ENCODE results near the gene UNC5CL.
"Not testable (repeated sequence)": the region's sequence is repeated elsewhere in the genome, so short reads cannot be mapped to it uniquely, and the experiment has no call there.

UNC5CL gene

GRCh38 chr6:41021832-41022231 is 17.2 kb downstream of the UNC5CL start:
- no peak overlapping the region for H3K27ac ChIP-seq

GRCh38 chr6:41017663-41018062 is 21.4 kb downstream of the UNC5CL start:
- no peak overlapping the region for H3K4me2 ChIP-seq (ENCODE audit: low read length)
- H3K27me3 ChIP-seq (ENCODE audit: control insufficient read depth, insufficient read depth, low read length) = no peaks in the 10 kb centered on the region
- H3K4me3 ChIP-seq (ENCODE audit: low read depth, low read length) = no peak overlapping the region
- no peaks in the 10 kb centered on the region for H3K9me3 ChIP-seq (ENCODE audit: control insufficient read depth, low read length)
- peaks cover 8% of the 10 kb centered on the region for H3K4me1 ChIP-seq
- no peaks in the 10 kb centered on the region for H3K36me3 ChIP-seq (ENCODE audit: control insufficient read depth, insufficient read depth, low read length)
- no peak overlapping the region for H3K9ac ChIP-seq
- H3K79me2 ChIP-seq = no peaks in the 10 kb centered on the region
- TF ChIP-seq, protein P1, sequence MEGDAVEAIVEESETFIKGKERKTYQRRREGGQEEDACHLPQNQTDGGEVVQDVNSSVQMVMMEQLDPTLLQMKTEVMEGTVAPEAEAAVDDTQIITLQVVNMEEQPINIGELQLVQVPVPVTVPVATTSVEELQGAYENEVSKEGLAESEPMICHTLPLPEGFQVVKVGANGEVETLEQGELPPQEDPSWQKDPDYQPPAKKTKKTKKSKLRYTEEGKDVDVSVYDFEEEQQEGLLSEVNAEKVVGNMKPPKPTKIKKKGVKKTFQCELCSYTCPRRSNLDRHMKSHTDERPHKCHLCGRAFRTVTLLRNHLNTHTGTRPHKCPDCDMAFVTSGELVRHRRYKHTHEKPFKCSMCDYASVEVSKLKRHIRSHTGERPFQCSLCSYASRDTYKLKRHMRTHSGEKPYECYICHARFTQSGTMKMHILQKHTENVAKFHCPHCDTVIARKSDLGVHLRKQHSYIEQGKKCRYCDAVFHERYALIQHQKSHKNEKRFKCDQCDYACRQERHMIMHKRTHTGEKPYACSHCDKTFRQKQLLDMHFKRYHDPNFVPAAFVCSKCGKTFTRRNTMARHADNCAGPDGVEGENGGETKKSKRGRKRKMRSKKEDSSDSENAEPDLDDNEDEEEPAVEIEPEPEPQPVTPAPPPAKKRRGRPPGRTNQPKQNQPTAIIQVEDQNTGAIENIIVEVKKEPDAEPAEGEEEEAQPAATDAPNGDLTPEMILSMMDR (IDR thresholded peaks at IDR 0.05) = no peak
- no peak overlapping the region for H2AFZ ChIP-seq
- no peak overlapping the region for H3K27ac ChIP-seq

More at GRCh38 chr6:41021832-41022231, 17.2 kb downstream of the UNC5CL start:
- H3K4me3 ChIP-seq (ENCODE audit: low read depth, low read length) = no peak overlapping the region
- H3K36me3 ChIP-seq (ENCODE audit: control insufficient read depth, insufficient read depth, low read length) = no peaks in the 10 kb centered on the region
- no peaks in the 10 kb centered on the region for H3K79me2 ChIP-seq
- no peak overlapping the region for H2AFZ ChIP-seq
- no peak overlapping the region for H3K4me2 ChIP-seq (ENCODE audit: low read length)
- H3K9ac ChIP-seq = no peak overlapping the region
- no peaks in the 10 kb centered on the region for H3K27me3 ChIP-seq (ENCODE audit: control insufficient read depth, insufficient read depth, low read length)
- TF ChIP-seq, protein P1 (IDR thresholded peaks at IDR 0.05) = no peak
- no peaks in the 10 kb centered on the region for H3K9me3 ChIP-seq (ENCODE audit: control insufficient read depth, low read length)
- H3K4me1 ChIP-seq = peaks cover 10% of the 10 kb centered on the region

DNA sequence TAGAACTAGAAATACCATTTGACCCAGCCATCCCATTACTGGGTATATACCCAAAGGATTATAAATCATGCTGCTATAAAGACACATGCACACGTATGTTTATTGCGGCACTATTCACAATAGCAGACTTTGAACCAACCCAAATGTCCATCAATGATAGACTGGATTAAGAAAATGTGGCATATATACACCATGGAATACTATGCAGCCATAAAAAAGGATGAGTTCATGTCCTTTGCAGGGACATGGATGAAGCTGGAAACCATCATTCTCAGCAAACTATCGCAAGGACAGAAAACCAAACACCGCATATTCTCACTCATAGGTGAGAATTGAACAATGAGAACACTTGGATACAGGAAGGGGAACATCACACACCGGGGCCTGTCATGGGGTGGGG is 23.2 kb downstream of the UNC5CL start:
- H3K36me3 ChIP-seq (ENCODE audit: control insufficient read depth, insufficient read depth, low read length); H3K27me3 ChIP-seq (ENCODE audit: control insufficient read depth, insufficient read depth, low read length); H3K4me2 ChIP-seq (ENCODE audit: low read length); H3K79me2 ChIP-seq; H3K9ac ChIP-seq; H3K4me1 ChIP-seq; H3K27ac ChIP-seq; H3K9me3 ChIP-seq (ENCODE audit: control insufficient read depth, low read length); H2AFZ ChIP-seq; H3K4me3 ChIP-seq (ENCODE audit: low read depth, low read length): not testable (repeated sequence)

GRCh38 chr6:41014780-41015179 is 24.2 kb downstream of the UNC5CL start:
- Histone ChIP-seq H3K27ac (no peak overlapping the region), H3K4me2 (ENCODE audit: low read length) (no peak overlapping the region), H3K9ac (no peak overlapping the region), H3K9me3 (ENCODE audit: control insufficient read depth, low read length) (no peaks in the 10 kb centered on the region), H3K4me1 (no peaks in the 10 kb centered on the region), H2AFZ (no peak overlapping the region), H3K36me3 (ENCODE audit: control insufficient read depth, insufficient read depth, low read length) (no peaks in the 10 kb centered on the region), H3K79me2 (no peaks in the 10 kb centered on the region), H3K4me3 (ENCODE audit: low read depth, low read length) (no peak overlapping the region), H3K27me3 (ENCODE audit: control insufficient read depth, insufficient read depth, low read length) (no peaks in the 10 kb centered on the region)
- TF ChIP-seq, protein P1 (IDR thresholded peaks at IDR 0.05) = no peak

DNA sequence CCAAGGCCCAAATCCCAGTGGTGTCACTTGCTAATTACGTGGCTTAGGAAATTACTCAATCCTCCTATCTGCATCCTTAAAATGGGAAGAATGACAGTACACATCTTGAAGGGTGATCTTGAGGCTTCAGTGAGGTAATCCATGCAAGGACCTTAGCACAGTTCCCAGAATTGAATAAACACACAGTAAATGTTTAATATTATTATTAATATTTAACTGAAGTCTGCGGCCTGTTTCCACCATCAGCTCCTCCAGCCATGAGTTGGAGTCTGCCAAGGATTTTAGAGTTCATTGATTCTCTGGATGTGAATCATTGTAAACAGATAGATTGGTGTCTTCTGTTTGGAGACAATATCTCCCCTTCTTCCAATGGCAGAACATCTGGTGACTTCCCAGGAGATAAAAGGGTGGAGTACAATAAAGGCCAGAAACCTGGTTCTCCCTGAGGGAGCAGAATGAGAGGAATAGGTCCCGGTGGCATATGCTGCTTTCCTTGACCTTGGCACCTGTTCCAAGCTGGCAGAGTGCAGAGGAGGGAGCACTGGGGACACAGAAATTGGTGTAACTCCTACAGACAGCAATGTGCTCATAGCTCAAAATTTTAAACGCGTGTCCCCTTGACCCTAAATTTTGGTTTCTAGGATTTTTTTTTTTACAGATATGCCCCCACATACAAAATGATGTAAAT is 25.4 kb downstream of the UNC5CL start:
- Histone ChIP-seq H3K4me1 (no peaks in the 10 kb centered on the region), H3K79me2 (no peaks in the 10 kb centered on the region), H2AFZ (no peak overlapping the region), H3K9ac (no peak overlapping the region), H3K9me3 (ENCODE audit: control insufficient read depth, low read length) (no peaks in the 10 kb centered on the region), H3K27ac (no peak overlapping the region), H3K27me3 (ENCODE audit: control insufficient read depth, insufficient read depth, low read length) (no peaks in the 10 kb centered on the region), H3K4me2 (ENCODE audit: low read length) (no peak overlapping the region), H3K36me3 (ENCODE audit: control insufficient read depth, insufficient read depth, low read length) (no peaks in the 10 kb centered on the region), H3K4me3 (ENCODE audit: low read depth, low read length) (no peak overlapping the region)
- TF ChIP-seq, protein P1 (IDR thresholded peaks at IDR 0.05) = no peak

Measured in parathyroid adenoma (tissue), 2 donors.